GM23338 (cell line): ENCODE results near the gene SYT7. TPM values are rescaled to one million over a fixed set of nuclear protein-coding genes. Genes with fewer than 3 reads are reported as not detected.

Experiments
- ATAC-seq: fragments of 200-7000 bp; cut with Tn5 transposase; 3 replicates; pipeline ENCODE4 v1.9.1; 2020
- DNase-seq: peaks from one replicate; pipeline ENCODE4 v3.0.0-alpha.2; 2015; ENCODE audit warnings: low spot score
- H2AFZ ChIP-seq: fragments of 200-600 bp; sonication (generic); 2 replicates; pipeline ENCODE4 v1.8.0; 2016; ENCODE audit warnings: antibody characterized with exemption, mild to moderate bottlenecking, moderate library complexity
- H3F3A ChIP-seq: fragments of 200-600 bp; sonication (generic); replicated peaks from 2 replicates; pipeline ENCODE4 v1.8.0; 2017; ENCODE audit warnings: antibody characterized with exemption, mixed run types, low read depth
- H3K27ac ChIP-seq: fragments of 200-600 bp; sonication (generic); 2 replicates; pipeline ENCODE4 v1.6.1; 2016; ENCODE audit warnings: low read depth
- H3K27me3 ChIP-seq: fragments of 200-600 bp; sonication (generic); 2 replicates; pipeline ENCODE4 v1.8.0; 2016; ENCODE audit warnings: mild to moderate bottlenecking, mixed run types, moderate library complexity; ENCODE audit not compliant: insufficient read depth
- H3K36me3 ChIP-seq: fragments of 200-600 bp; sonication (generic); 2 replicates; pipeline ENCODE4 v1.8.0; 2016; ENCODE audit warnings: mild to moderate bottlenecking; ENCODE audit not compliant: insufficient read depth
- H3K4me1 ChIP-seq: fragments of 200-600 bp; sonication (generic); 2 replicates; pipeline ENCODE4 v1.8.0; 2016; ENCODE audit warnings: mild to moderate bottlenecking, moderate library complexity; ENCODE audit not compliant: insufficient read depth
- H3K4me2 ChIP-seq: fragments of 200-600 bp; sonication (generic); 2 replicates; pipeline ENCODE4 v1.7.1; 2017; ENCODE audit warnings: mixed run types
- H3K4me3 ChIP-seq: fragments of 200-600 bp; sonication (generic); 2 replicates; pipeline ENCODE4 v1.6.1; 2016; ENCODE audit warnings: mixed run types
- H3K79me2 ChIP-seq: fragments of 200-600 bp; sonication (generic); replicated peaks from 2 replicates; pipeline ENCODE4 v1.8.0; 2017; ENCODE audit warnings: mild to moderate bottlenecking; ENCODE audit not compliant: insufficient read depth
- H3K9me2 ChIP-seq: fragments of 200-600 bp; sonication (generic); 2 replicates; pipeline ENCODE4 v1.8.0; 2017; ENCODE audit not compliant: insufficient read depth
- H4K20me1 ChIP-seq: fragments of 200-600 bp; sonication (generic); replicated peaks from 2 replicates; pipeline ENCODE4 v1.8.0; 2017; ENCODE audit warnings: mild to moderate bottlenecking; ENCODE audit not compliant: insufficient read depth
- H3K27ac Mint-ChIP-seq: 2 replicates; pipeline ENCODE4 v1.8.0; 2020; ENCODE audit warnings: inconsistent platforms, mild to moderate bottlenecking, moderate library complexity, mixed read lengths
- H3K27me3 Mint-ChIP-seq: 3 replicates; pipeline ENCODE4 v1.8.0; 2022; ENCODE audit warnings: low read depth, mild to moderate bottlenecking, moderate library complexity, mixed read lengths, inconsistent platforms; ENCODE audit not compliant: insufficient read depth, poor library complexity
- H3K36me3 Mint-ChIP-seq: 3 replicates; pipeline ENCODE4 v1.8.0; 2021; ENCODE audit warnings: low read depth, mild to moderate bottlenecking, inconsistent platforms, moderate library complexity, mixed read lengths
- H3K4me1 Mint-ChIP-seq: 3 replicates; pipeline ENCODE4 v1.8.0; 2020; ENCODE audit warnings: mild to moderate bottlenecking, inconsistent platforms, mixed read lengths
- H3K4me3 Mint-ChIP-seq: 3 replicates; pipeline ENCODE4 v1.8.0; 2021; ENCODE audit warnings: moderate library complexity, mild to moderate bottlenecking, inconsistent platforms, mixed read lengths
- H3K9me3 Mint-ChIP-seq: 3 replicates; pipeline ENCODE4 v1.8.0; 2020; ENCODE audit warnings: moderate library complexity, mild to moderate bottlenecking, inconsistent platforms, mixed read lengths
- CTCF ChIP-seq, 2 experiments: fragments of 200-600 bp in 1 of 2; sonication (generic) in 1 of 2; conservative IDR thresholded peaks; 2 replicates each; pipeline versions ENCODE4 v1.5.1 to v1.6.1; 2016 to 2017; ENCODE audit warnings: antibody characterized with exemption in 2 of 2, low read depth in 2 of 2, mild to moderate bottlenecking in 2 of 2, moderate library complexity in 1 of 2
- ETS1 ChIP-seq: IDR thresholded peaks from 2 replicates; pipeline ENCODE4 v1.6.1; 2016; ENCODE audit warnings: antibody characterized with exemption
- EZH2 ChIP-seq: fragments of 200-600 bp; sonication (generic); IDR thresholded peaks from one replicate; pipeline ENCODE4 v1.8.0; 2017; ENCODE audit warnings: antibody characterized with exemption, mild to moderate bottlenecking, low read depth; ENCODE audit not compliant: unreplicated experiment
- EZH2phosphoT487 ChIP-seq: fragments of 200-600 bp; sonication (generic); IDR thresholded peaks from one replicate; pipeline ENCODE4 v1.8.1; 2018; ENCODE audit warnings: antibody characterized with exemption; ENCODE audit not compliant: unreplicated experiment
- NANOG ChIP-seq: IDR thresholded peaks from 2 replicates; pipeline ENCODE4 v1.6.1; 2016; ENCODE audit warnings: antibody characterized with exemption, borderline replicate concordance
- STAT1 ChIP-seq: IDR thresholded peaks from one replicate; pipeline ENCODE4 v1.6.1; 2016; ENCODE audit warnings: antibody characterized with exemption; ENCODE audit not compliant: unreplicated experiment
- ZNF331 ChIP-seq: fragments of 250-450 bp; sonication (Bioruptor Pico); IDR thresholded peaks from 2 replicates; pipeline ENCODE4 v1.5.0; 2020; ENCODE audit warnings: low read depth, mild to moderate bottlenecking, moderate library complexity
- ZNF462 ChIP-seq: fragments of 250-450 bp; sonication (Bioruptor Pico); IDR thresholded peaks from 2 replicates; pipeline ENCODE4 v1.5.0; 2020; ENCODE audit warnings: mild to moderate bottlenecking, moderate library complexity
- polyA plus RNA-seq: library from polyadenylated mRNA; unstranded; fragments of >200 nt; fragmentation: Nextera tagmentation; extraction: Ambion mirVana; gene quantifications from 2 replicates; pipeline ENCODE4 v1.2.1, GENCODE V29; 2016
- total RNA-seq: library from RNA; depleted of rRNA; stranded (reverse); fragments of >200 nt; shearing (Covaris generic); gene quantifications from 2 replicates; pipeline ENCODE4 v1.2.3, GENCODE V29; 2014

Gene SYT7
- total and polyA plus RNA-seq, 2 experiments from 2014 or later, result 1.6 to 10.3 TPM

GRCh38 chr11:61482513-61482912 lies 98.4 kb downstream of the SYT7 start:
- Mint-ChIP-seq H3K36me3 (no peaks in the 10 kb centered on the region), H3K4me3 (no peak overlapping the region), H3K27me3 (peaks cover 14% of the 10 kb centered on the region), H3K27ac (no peak overlapping the region), H3K9me3 (no peaks in the 10 kb centered on the region; the same call in 2 of the 3 replicates), H3K4me1 (peaks cover 34% of the 10 kb centered on the region)
- Histone ChIP-seq H2AFZ (no peak overlapping the region), H3K9me2 (no peaks in the 10 kb centered on the region), H3K36me3 (no peaks in the 10 kb centered on the region), H3F3A (0 out of 2 replicates have a peak, but pooled peaks cover 3% of the 10 kb centered on the region), H3K4me2 (no peak overlapping the region), H3K27ac (no peak overlapping the region), H3K4me3 (no peak overlapping the region), H4K20me1 (0 out of 2 replicates have a peak, but pooled peaks cover 2% of the 10 kb centered on the region), H3K27me3 (no peaks in the 10 kb centered on the region), H3K79me2 (no peaks in the 10 kb centered on the region), H3K4me1 (peaks cover 14% of the 10 kb centered on the region)
- ATAC-seq, result peak; percentile 84
- TF ChIP-seq CTCF (conservative IDR thresholded peaks at IDR 0.05; ENCODE audit: low read depth in 2 of 2) (peak; percentile 81 to 88), NANOG (no peak), EZH2phosphoT487 (no peak), EZH2 (no peak)
- DNase-seq, result peak; percentile 87

GRCh38 chr11:61481806-61482205 lies 99.1 kb downstream of the SYT7 start:
- Histone ChIP-seq H2AFZ (no peak overlapping the region), H3K4me1 (peaks cover 14% of the 10 kb centered on the region), H3K36me3 (no peaks in the 10 kb centered on the region), H3K79me2 (no peaks in the 10 kb centered on the region), H3K4me3 (no peak overlapping the region), H3K27me3 (no peaks in the 10 kb centered on the region), H3K4me2 (no peak overlapping the region), H3K9me2 (no peaks in the 10 kb centered on the region), H4K20me1 (0 out of 2 replicates have a peak, but pooled peaks cover 2% of the 10 kb centered on the region), H3F3A (0 out of 2 replicates have a peak, but pooled peaks cover 3% of the 10 kb centered on the region), H3K27ac (no peak overlapping the region)
- no peak for TF ChIP-seq STAT1
- TF ChIP-seq ZNF331, result no peak
- no peak for TF ChIP-seq NANOG
- no peak for TF ChIP-seq ETS1
- H3K36me3 Mint-ChIP-seq, result no peaks in the 10 kb centered on the region
- H3K4me1 Mint-ChIP-seq, result peaks cover 34% of the 10 kb centered on the region
- no peak overlapping the region for H3K4me3 Mint-ChIP-seq
- H3K27ac Mint-ChIP-seq, result no peak overlapping the region
- H3K9me3 Mint-ChIP-seq, result no peaks in the 10 kb centered on the region; the same call in 2 of the 3 replicates
- DNase-seq (no peak), ATAC-seq (no peak)
- H3K27me3 Mint-ChIP-seq, result peaks cover 10% of the 10 kb centered on the region

GRCh38 chr11:61480994-61481335 lies 99.9 kb downstream of the SYT7 start:
- Mint-ChIP-seq H3K36me3 (no peaks in the 10 kb centered on the region), H3K27me3 (peaks cover 10% of the 10 kb centered on the region), H3K27ac (no peak overlapping the region), H3K9me3 (no peaks in the 10 kb centered on the region; the same call in 2 of the 3 replicates), H3K4me3 (no peak overlapping the region), H3K4me1 (peaks cover 31% of the 10 kb centered on the region)
- DNase-seq (peak; percentile 91), ATAC-seq (peak; percentile 67)
- Histone ChIP-seq H3K4me3 (no peak overlapping the region), H3K27ac (no peak overlapping the region), H2AFZ (no peak overlapping the region), H3K27me3 (no peaks in the 10 kb centered on the region), H4K20me1 (0 out of 2 replicates have a peak, but pooled peaks cover 2% of the 10 kb centered on the region), H3F3A (0 out of 2 replicates have a peak, but pooled peaks cover 3% of the 10 kb centered on the region), H3K79me2 (no peaks in the 10 kb centered on the region), H3K9me2 (no peaks in the 10 kb centered on the region), H3K36me3 (no peaks in the 10 kb centered on the region), H3K4me2 (peak overlapping the region; percentile 32; the same call in 1 of the 2 replicates), H3K4me1 (peaks cover 14% of the 10 kb centered on the region)
- TF ChIP-seq ZNF462 (CRISPR knock-in tag), result no peak
